ENCODE measurements around the gene CYP2J2. TPM values are rescaled to one million over a fixed set of nuclear protein-coding genes. Genes with fewer than 3 reads are reported as not detected.
"Not testable (repeated sequence)": the region's sequence is repeated elsewhere in the genome, so short reads cannot be mapped to it uniquely, and the experiment has no call there.

Gene CYP2J2
- total RNA-seq, 1 donor from 2014 or later: 0.07 TPM

GRCh38 chr1:59857679-59858354 lies 68.8 kb downstream of the CYP2J2 start:
- H3K27me3 ChIP-seq: no peaks in the 10 kb centered on the region
- H3K27ac ChIP-seq: no peak overlapping the region

GRCh38 chr1:59856725-59857338 lies 69.7 kb downstream of the CYP2J2 start:
- H3K36me3 Mint-ChIP-seq: no peaks in the 10 kb centered on the region
- Histone ChIP-seq H3K36me3 (no peaks in the 10 kb centered on the region), H3K4me3 (no peak overlapping the region), H3K27ac (no peak overlapping the region), H4K20me1 (ENCODE audit: low read depth) (no peaks in the 10 kb centered on the region), H3K9me3 (ENCODE audit: low read depth) (no peaks in the 10 kb centered on the region), H3K79me2 (ENCODE audit: low read depth) (no peaks in the 10 kb centered on the region), H3K4me1 (no peaks in the 10 kb centered on the region), H3K4me2 (no peak overlapping the region), H3K27me3 (no peaks in the 10 kb centered on the region), H3F3A (ENCODE audit: low read depth) (no peaks in the 10 kb centered on the region), H2AFZ (replicated peaks) (no peak overlapping the region), H3K9ac (no peak overlapping the region)
- peaks cover 6% of the 10 kb centered on the region for H3K4me1 Mint-ChIP-seq
- peaks cover 3% of the 10 kb centered on the region for H3K9me3 Mint-ChIP-seq
- TF ChIP-seq EZH2 (IDR thresholded peaks at IDR 0.05) (no peak), EZH2phosphoT487 (IDR thresholded peaks at IDR 0.05) (no peak), CTCF (IDR thresholded peaks at IDR 0.05) (no peak)
- H3K27me3 Mint-ChIP-seq (ENCODE audit: insufficient read depth, low read depth): no peaks in the 10 kb centered on the region
- no peak for DNase-seq (ENCODE audit: low spot score)
- no peak overlapping the region for H3K27ac Mint-ChIP-seq
- no peak overlapping the region for H3K4me3 Mint-ChIP-seq

More at GRCh38 chr1:59857679-59858354, 68.8 kb downstream of the CYP2J2 start:
- Mint-ChIP-seq H3K27me3 (ENCODE audit: insufficient read depth, low read depth) (no peaks in the 10 kb centered on the region), H3K27ac (no peak overlapping the region), H3K4me3 (no peak overlapping the region), H3K36me3 (no peaks in the 10 kb centered on the region), H3K9me3 (peaks cover 3% of the 10 kb centered on the region), H3K4me1 (peaks cover 6% of the 10 kb centered on the region)
- Histone ChIP-seq H3K9me3 (ENCODE audit: low read depth) (no peaks in the 10 kb centered on the region), H2AFZ (replicated peaks) (no peak overlapping the region), H3K4me2 (no peak overlapping the region), H3K36me3 (no peaks in the 10 kb centered on the region), H3K4me3 (no peak overlapping the region), H3K9ac (no peak overlapping the region), H4K20me1 (ENCODE audit: low read depth) (no peaks in the 10 kb centered on the region), H3K4me1 (no peaks in the 10 kb centered on the region), H3K79me2 (ENCODE audit: low read depth) (no peaks in the 10 kb centered on the region), H3F3A (ENCODE audit: low read depth) (no peaks in the 10 kb centered on the region)
- TF ChIP-seq EZH2 (IDR thresholded peaks at IDR 0.05) (no peak), CTCF (IDR thresholded peaks at IDR 0.05) (no peak), EZH2phosphoT487 (IDR thresholded peaks at IDR 0.05) (no peak)
- no peak for DNase-seq (ENCODE audit: low spot score)

GRCh38 chr1:59855297-59855696 lies 71.3 kb downstream of the CYP2J2 start:
- H3K27me3 ChIP-seq; H3K27ac ChIP-seq; H3K27ac Mint-ChIP-seq; H3K9ac ChIP-seq; H3K4me2 ChIP-seq; H3K36me3 ChIP-seq; H3K9me3 ChIP-seq (ENCODE audit: low read depth); H3K4me3 Mint-ChIP-seq; H3K27me3 Mint-ChIP-seq (ENCODE audit: insufficient read depth, low read depth); H3K36me3 Mint-ChIP-seq; H2AFZ ChIP-seq (replicated peaks); H3F3A ChIP-seq (ENCODE audit: low read depth); H3K9me3 Mint-ChIP-seq; H4K20me1 ChIP-seq (ENCODE audit: low read depth); H3K4me3 ChIP-seq; H3K4me1 ChIP-seq; H3K4me1 Mint-ChIP-seq; H3K79me2 ChIP-seq (ENCODE audit: low read depth); DNase-seq (ENCODE audit: low spot score): not testable (repeated sequence)

GRCh38 chr1:59852117-59852516 lies 74.5 kb downstream of the CYP2J2 start:
- no peak for TF ChIP-seq EZH2 (IDR thresholded peaks at IDR 0.05)
- TF ChIP-seq CTCF (IDR thresholded peaks at IDR 0.05): no peak
- no peak for TF ChIP-seq EZH2phosphoT487 (IDR thresholded peaks at IDR 0.05)
- Mint-ChIP-seq H3K4me1 (peaks cover 6% of the 10 kb centered on the region), H3K27ac (no peak overlapping the region), H3K9me3 (peaks cover 3% of the 10 kb centered on the region), H3K27me3 (ENCODE audit: insufficient read depth, low read depth) (no peaks in the 10 kb centered on the region), H3K4me3 (no peak overlapping the region), H3K36me3 (peaks cover 4% of the 10 kb centered on the region)
- no peaks in the 10 kb centered on the region for H3K4me1 ChIP-seq
- no peak overlapping the region for H3K9ac ChIP-seq
- H3K79me2 ChIP-seq (ENCODE audit: low read depth): no peaks in the 10 kb centered on the region
- no peaks in the 10 kb centered on the region for H3K9me3 ChIP-seq (ENCODE audit: low read depth)
- H3K4me3 ChIP-seq: no peak overlapping the region
- DNase-seq (ENCODE audit: low spot score): no peak
- H3K4me2 ChIP-seq: no peak overlapping the region
- no peak overlapping the region for H3K27ac ChIP-seq
- peaks cover 8% of the 10 kb centered on the region for H3K36me3 ChIP-seq
- no peaks in the 10 kb centered on the region for H3K27me3 ChIP-seq
- no peaks in the 10 kb centered on the region for H4K20me1 ChIP-seq (ENCODE audit: low read depth)
- no peaks in the 10 kb centered on the region for H3F3A ChIP-seq (ENCODE audit: low read depth)
- no peak overlapping the region for H2AFZ ChIP-seq (replicated peaks)
